ENCODE measurements around the gene CYTH3. TPM values are rescaled to one million over a fixed set of nuclear protein-coding genes. Genes with fewer than 3 reads are reported as not detected.
A peak's percentile ranks its signal among the peaks of the same experiment; 100 is the strongest.
"Not testable (repeated sequence)": the region's sequence is repeated elsewhere in the genome, so short reads cannot be mapped to it uniquely, and the experiment has no call there.

Gene CYTH3
- polyA plus RNA-seq, 12 donors = 26.6 to 55.4 (median 32.9) TPM; not detected in 1

GRCh38 chr7:6235029-6235871 lies 37.2 kb downstream of the CYTH3 start:
- DNase-seq = no peak

- DNase-seq = no peak
Measured at GRCh38 chr7:6234384-6234783, 38.0 kb downstream of the CYTH3 start.

GRCh38 chr7:6232534-6232933 lies 39.9 kb downstream of the CYTH3 start:
- DNase-seq = no peak

- no peak for DNase-seq
Measured at GRCh38 chr7:6232116-6232515, 40.3 kb downstream of the CYTH3 start.

GRCh38 chr7:6231184-6231583 lies 41.2 kb downstream of the CYTH3 start:
- no peak for DNase-seq

GRCh38 chr7:6229284-6229683 lies 43.1 kb downstream of the CYTH3 start:
- DNase-seq = not testable (repeated sequence)

GRCh38 chr7:6228361-6229229 lies 43.8 kb downstream of the CYTH3 start:
- peak; percentile 84 for DNase-seq

- DNase-seq = peak; percentile 89
Measured at GRCh38 chr7:6227294-6227846, 45.1 kb downstream of the CYTH3 start.

- DNase-seq = peak; percentile 55
Measured at GRCh38 chr7:6226194-6226799, 46.1 kb downstream of the CYTH3 start.

GRCh38 chr7:6223411-6223810 lies 49.0 kb downstream of the CYTH3 start:
- DNase-seq = not testable (repeated sequence)

GRCh38 chr7:6223010-6223409 lies 49.4 kb downstream of the CYTH3 start:
- DNase-seq = not testable (repeated sequence)

- DNase-seq = no peak
Measured at GRCh38 chr7:6221340-6222319, 50.8 kb downstream of the CYTH3 start.

- no peak for DNase-seq
Measured at GRCh38 chr7:6218329-6218728, 54.1 kb downstream of the CYTH3 start.

GRCh38 chr7:6212008-6212407 lies 60.4 kb downstream of the CYTH3 start:
- DNase-seq = no peak

GRCh38 chr7:6210621-6211372 lies 61.6 kb downstream of the CYTH3 start:
- DNase-seq = no peak

GRCh38 chr7:6209340-6209739 lies 63.1 kb downstream of the CYTH3 start:
- no peak for DNase-seq

GRCh38 chr7:6208573-6209328 lies 63.7 kb downstream of the CYTH3 start:
- DNase-seq = no peak

GRCh38 chr7:6205971-6206660 lies 66.3 kb downstream of the CYTH3 start:
- DNase-seq = no peak

- no peak for DNase-seq
Measured at GRCh38 chr7:6203381-6203780, 69.0 kb downstream of the CYTH3 start.
